WTC11 (cell line): ENCODE data around the gene GAL3ST1. TPM values are rescaled to one million over a fixed set of nuclear protein-coding genes. Genes with fewer than 3 reads are reported as not detected.
A peak's percentile ranks its signal among the peaks of the same experiment; 100 is the strongest.

Source experiments
- ATAC-seq: fragments of 200-7000 bp; cut with Tn5 transposase; 2 replicates; pipeline ENCODE4 v1.10.0; 2021; ENCODE audit warnings: mild to moderate bottlenecking, moderate library complexity
- CTCF ChIA-PET: fragments of 300-600 bp; sonication (Branson Sonifier 250); formaldehyde crosslinking; loops from one replicate; lab custom pipeline; 2021; ENCODE audit warnings: antibody characterized with exemption; lab: Charles Lee
- POLR2A ChIA-PET: fragments of 350-600 bp; sonication (Branson Sonifier 250); formaldehyde crosslinking; loops from one replicate; lab custom pipeline; 2021; ENCODE audit warnings: antibody characterized with exemption; lab: Charles Lee
- DNase-seq: peaks from one replicate; pipeline ENCODE4 v3.0.0; 2021; ENCODE audit warnings: low spot score
- H3K27ac Mint-ChIP-seq: 2 replicates; pipeline ENCODE4 v1.8.0; 2021; ENCODE audit warnings: mixed read lengths
- H3K27me3 Mint-ChIP-seq: 2 replicates; pipeline ENCODE4 v1.8.0; 2021; ENCODE audit warnings: low read depth, mild to moderate bottlenecking, moderate library complexity, mixed read lengths
- H3K36me3 Mint-ChIP-seq: 2 replicates; pipeline ENCODE4 v1.8.0; 2021; ENCODE audit warnings: mixed read lengths
- H3K4me1 Mint-ChIP-seq: 2 replicates; pipeline ENCODE4 v1.8.0; 2022; ENCODE audit warnings: mixed read lengths
- H3K4me3 Mint-ChIP-seq: 2 replicates; pipeline ENCODE4 v1.8.0; 2021; ENCODE audit warnings: mild to moderate bottlenecking, moderate library complexity, mixed read lengths
- H3K9me3 Mint-ChIP-seq: 2 replicates; pipeline ENCODE4 v1.8.0; 2021; ENCODE audit warnings: mixed read lengths
- ESRRA ChIP-seq: sonication (generic); formaldehyde crosslinking; IDR thresholded peaks from 2 replicates; pipeline ENCODE4 v1.8.1; 2022; ENCODE audit warnings: mild to moderate bottlenecking, missing genetic modification reagents, borderline replicate concordance
- HMGA2 ChIP-seq: fragments of 250-450 bp; sonication (Bioruptor Pico); IDR thresholded peaks from 2 replicates; pipeline ENCODE4 v1.4.0; 2021; ENCODE audit warnings: mild to moderate bottlenecking, moderate library complexity
- JAZF1 ChIP-seq: fragments of 250-450 bp; sonication (Bioruptor Pico); IDR thresholded peaks from 2 replicates; pipeline ENCODE4 v1.9.0; 2021; ENCODE audit warnings: moderate library complexity, mild to moderate bottlenecking, inconsistent platforms
- JUN ChIP-seq: sonication (generic); formaldehyde crosslinking; IDR thresholded peaks from 2 replicates; pipeline ENCODE4 v1.8.0; 2023; ENCODE audit warnings: mild to moderate bottlenecking, missing genetic modification reagents
- NR2C2 ChIP-seq: sonication (generic); formaldehyde crosslinking; IDR thresholded peaks from 2 replicates; pipeline ENCODE4 v1.8.0; 2022; ENCODE audit warnings: mild to moderate bottlenecking, missing genetic modification reagents
- SP1 ChIP-seq: sonication (generic); formaldehyde crosslinking; conservative IDR thresholded peaks from 2 replicates; pipeline ENCODE4 v1.8.1; 2022; ENCODE audit warnings: missing genetic modification reagents
- ZBTB21 ChIP-seq: sonication (generic); formaldehyde crosslinking; IDR thresholded peaks from 2 replicates; pipeline ENCODE4 v1.8.1; 2023; ENCODE audit warnings: mild to moderate bottlenecking, missing genetic modification reagents, borderline replicate concordance
- ZNF138 ChIP-seq: sonication (generic); formaldehyde crosslinking; conservative IDR thresholded peaks from 2 replicates; pipeline ENCODE4 v1.8.1; 2022; ENCODE audit warnings: mild to moderate bottlenecking, moderate library complexity, missing genetic modification reagents
- total RNA-seq: library from RNA; stranded (reverse); gene quantifications from 3 replicates; pipeline ENCODE4 v1.2.3, GENCODE V29; 2021
- TF ChIP-seq, protein P1 (sequence below): sonication (generic); formaldehyde crosslinking; IDR thresholded peaks from 2 replicates; pipeline ENCODE4 v1.8.1; 2023; ENCODE audit warnings: mild to moderate bottlenecking, moderate library complexity, missing genetic modification reagents
- TF ChIP-seq, protein P2 (sequence below): sonication (generic); formaldehyde crosslinking; IDR thresholded peaks from 2 replicates; pipeline ENCODE4 v1.8.1; 2023; ENCODE audit warnings: mild to moderate bottlenecking, missing genetic modification reagents, moderate library complexity
- TF ChIP-seq, protein P3 (sequence below): fragments of 250-450 bp; sonication (Bioruptor Pico); IDR thresholded peaks from 2 replicates; pipeline ENCODE4 v1.9.0; 2021; ENCODE audit warnings: moderate library complexity, mild to moderate bottlenecking, inconsistent platforms, borderline replicate concordance
- TF ChIP-seq, protein P4 (sequence below): sonication (generic); formaldehyde crosslinking; IDR thresholded peaks from 2 replicates; pipeline ENCODE4 v1.8.0; 2022; ENCODE audit warnings: mild to moderate bottlenecking, missing genetic modification reagents
- TF ChIP-seq, protein P5 (sequence below): fragments of 250-450 bp; sonication (Bioruptor Pico); IDR thresholded peaks from 2 replicates; pipeline ENCODE4 v1.9.0; 2021; ENCODE audit warnings: mild to moderate bottlenecking
- TF ChIP-seq, protein P6 (sequence below): fragments of 250-450 bp; sonication (Bioruptor Pico); conservative IDR thresholded peaks from 2 replicates; pipeline ENCODE4 v1.9.0; 2021; ENCODE audit warnings: mild to moderate bottlenecking
- TF ChIP-seq, protein P7 (sequence below): fragments of 200-600 bp; IDR thresholded peaks from 2 replicates; pipeline ENCODE4 v1.8.0; 2022; ENCODE audit warnings: antibody characterized with exemption
- TF ChIP-seq, protein P8 (sequence below): sonication (generic); formaldehyde crosslinking; IDR thresholded peaks from 2 replicates; pipeline ENCODE4 v1.8.1; 2022; ENCODE audit warnings: low read depth, missing genetic modification reagents, borderline replicate concordance

Gene GAL3ST1
- total RNA-seq, 1 experiment from 2014 or later, result 11.0 TPM

DNA sequence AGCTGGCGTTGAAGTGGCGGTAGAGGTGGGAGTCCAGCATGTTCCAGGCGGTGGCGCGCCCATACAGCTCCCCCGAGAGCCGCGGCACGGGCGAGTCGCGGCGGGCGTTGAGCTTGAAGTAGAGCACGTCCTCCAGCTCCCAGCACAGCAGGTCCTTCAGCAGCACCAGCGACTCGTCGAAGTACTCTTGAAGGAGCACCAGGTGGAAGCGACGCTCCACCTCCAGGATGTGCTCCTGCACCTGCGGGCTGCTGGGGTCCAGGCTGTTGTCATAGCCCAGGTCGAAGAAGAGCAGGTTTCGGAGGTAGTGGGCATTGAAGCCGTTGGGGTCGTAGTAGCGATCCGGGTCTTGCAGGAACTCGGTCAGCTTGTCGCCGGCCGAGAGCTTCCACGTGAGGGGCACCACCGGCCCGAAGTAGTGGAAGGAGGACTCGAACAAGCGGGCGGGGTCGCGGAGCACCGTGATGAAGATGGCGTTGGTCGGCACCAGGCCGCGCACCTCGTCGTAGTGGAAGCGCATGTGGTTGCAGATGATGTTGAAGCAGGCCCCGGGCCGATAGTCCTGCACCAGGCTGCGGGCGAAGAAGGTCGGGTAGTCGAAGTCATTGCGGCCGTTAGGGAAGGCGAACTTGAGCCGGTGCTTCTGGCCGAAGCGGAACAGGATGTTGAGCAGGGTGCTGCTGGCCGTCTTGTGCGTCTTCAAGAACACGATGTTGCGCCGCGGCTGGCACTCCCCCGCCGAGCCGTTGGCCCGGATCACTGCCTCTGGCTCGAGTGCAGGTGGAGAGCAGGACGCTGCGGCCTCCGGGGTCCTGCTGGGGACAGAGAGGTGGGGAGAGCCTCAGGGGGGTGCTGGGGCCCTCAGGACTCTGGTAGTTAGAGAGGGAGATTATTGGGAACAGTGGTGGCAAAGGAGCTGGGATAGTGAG lies 18.9 kb downstream of the GAL3ST1 start:
- Mint-ChIP-seq H3K36me3 (no peaks in the 10 kb centered on the region), H3K4me3 (no peak overlapping the region), H3K4me1 (peaks cover 23% of the 10 kb centered on the region), H3K9me3 (no peaks in the 10 kb centered on the region), H3K27me3 (no peaks in the 10 kb centered on the region), H3K27ac (0 out of 2 replicates have a peak overlapping the region, but pooled peaks have one; percentile 64)
- ATAC-seq (peak; percentile 62), DNase-seq (peak; percentile 52)
- no peak for TF ChIP-seq JAZF1 (CRISPR knock-in tag)
- TF ChIP-seq, protein P1, sequence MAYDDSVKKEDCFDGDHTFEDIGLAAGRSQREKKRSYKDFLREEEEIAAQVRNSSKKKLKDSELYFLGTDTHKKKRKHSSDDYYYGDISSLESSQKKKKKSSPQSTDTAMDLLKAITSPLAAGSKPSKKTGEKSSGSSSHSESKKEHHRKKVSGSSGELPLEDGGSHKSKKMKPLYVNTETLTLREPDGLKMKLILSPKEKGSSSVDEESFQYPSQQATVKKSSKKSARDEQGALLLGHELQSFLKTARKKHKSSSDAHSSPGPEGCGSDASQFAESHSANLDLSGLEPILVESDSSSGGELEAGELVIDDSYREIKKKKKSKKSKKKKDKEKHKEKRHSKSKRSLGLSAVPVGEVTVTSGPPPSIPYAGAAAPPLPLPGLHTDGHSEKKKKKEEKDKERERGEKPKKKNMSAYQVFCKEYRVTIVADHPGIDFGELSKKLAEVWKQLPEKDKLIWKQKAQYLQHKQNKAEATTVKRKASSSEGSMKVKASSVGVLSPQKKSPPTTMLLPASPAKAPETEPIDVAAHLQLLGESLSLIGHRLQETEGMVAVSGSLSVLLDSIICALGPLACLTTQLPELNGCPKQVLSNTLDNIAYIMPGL (CRISPR knock-in tag), result peak; percentile 70; the same call in 1 of the 2 replicates
- no peak for TF ChIP-seq NR2C2 (CRISPR knock-in tag)
- TF ChIP-seq, protein P2, sequence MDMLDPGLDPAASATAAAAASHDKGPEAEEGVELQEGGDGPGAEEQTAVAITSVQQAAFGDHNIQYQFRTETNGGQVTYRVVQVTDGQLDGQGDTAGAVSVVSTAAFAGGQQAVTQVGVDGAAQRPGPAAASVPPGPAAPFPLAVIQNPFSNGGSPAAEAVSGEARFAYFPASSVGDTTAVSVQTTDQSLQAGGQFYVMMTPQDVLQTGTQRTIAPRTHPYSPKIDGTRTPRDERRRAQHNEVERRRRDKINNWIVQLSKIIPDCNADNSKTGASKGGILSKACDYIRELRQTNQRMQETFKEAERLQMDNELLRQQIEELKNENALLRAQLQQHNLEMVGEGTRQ (CRISPR knock-in tag), result no peak
- TF ChIP-seq ZBTB21, result no peak
- TF ChIP-seq JUN (CRISPR knock-in tag), result no peak
- TF ChIP-seq HMGA2, result no peak
- TF ChIP-seq, protein P3, sequence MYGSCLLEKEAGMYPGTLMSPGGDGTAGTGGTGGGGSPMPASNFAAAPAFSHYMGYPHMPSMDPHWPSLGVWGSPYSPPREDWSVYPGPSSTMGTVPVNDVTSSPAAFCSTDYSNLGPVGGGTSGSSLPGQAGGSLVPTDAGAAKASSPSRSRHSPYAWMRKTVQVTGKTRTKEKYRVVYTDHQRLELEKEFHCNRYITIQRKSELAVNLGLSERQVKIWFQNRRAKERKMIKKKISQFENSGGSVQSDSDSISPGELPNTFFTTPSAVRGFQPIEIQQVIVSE (CRISPR knock-in tag), result no peak
- TF ChIP-seq ZNF138 (CRISPR knock-in tag), result no peak
- TF ChIP-seq, protein P4, sequence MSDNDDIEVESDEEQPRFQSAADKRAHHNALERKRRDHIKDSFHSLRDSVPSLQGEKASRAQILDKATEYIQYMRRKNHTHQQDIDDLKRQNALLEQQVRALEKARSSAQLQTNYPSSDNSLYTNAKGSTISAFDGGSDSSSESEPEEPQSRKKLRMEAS (CRISPR knock-in tag), result no peak
- TF ChIP-seq, protein P5, sequence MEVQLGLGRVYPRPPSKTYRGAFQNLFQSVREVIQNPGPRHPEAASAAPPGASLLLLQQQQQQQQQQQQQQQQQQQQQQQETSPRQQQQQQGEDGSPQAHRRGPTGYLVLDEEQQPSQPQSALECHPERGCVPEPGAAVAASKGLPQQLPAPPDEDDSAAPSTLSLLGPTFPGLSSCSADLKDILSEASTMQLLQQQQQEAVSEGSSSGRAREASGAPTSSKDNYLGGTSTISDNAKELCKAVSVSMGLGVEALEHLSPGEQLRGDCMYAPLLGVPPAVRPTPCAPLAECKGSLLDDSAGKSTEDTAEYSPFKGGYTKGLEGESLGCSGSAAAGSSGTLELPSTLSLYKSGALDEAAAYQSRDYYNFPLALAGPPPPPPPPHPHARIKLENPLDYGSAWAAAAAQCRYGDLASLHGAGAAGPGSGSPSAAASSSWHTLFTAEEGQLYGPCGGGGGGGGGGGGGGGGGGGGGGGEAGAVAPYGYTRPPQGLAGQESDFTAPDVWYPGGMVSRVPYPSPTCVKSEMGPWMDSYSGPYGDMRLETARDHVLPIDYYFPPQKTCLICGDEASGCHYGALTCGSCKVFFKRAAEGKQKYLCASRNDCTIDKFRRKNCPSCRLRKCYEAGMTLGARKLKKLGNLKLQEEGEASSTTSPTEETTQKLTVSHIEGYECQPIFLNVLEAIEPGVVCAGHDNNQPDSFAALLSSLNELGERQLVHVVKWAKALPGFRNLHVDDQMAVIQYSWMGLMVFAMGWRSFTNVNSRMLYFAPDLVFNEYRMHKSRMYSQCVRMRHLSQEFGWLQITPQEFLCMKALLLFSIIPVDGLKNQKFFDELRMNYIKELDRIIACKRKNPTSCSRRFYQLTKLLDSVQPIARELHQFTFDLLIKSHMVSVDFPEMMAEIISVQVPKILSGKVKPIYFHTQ (CRISPR knock-in tag), result no peak
- TF ChIP-seq, protein P6, sequence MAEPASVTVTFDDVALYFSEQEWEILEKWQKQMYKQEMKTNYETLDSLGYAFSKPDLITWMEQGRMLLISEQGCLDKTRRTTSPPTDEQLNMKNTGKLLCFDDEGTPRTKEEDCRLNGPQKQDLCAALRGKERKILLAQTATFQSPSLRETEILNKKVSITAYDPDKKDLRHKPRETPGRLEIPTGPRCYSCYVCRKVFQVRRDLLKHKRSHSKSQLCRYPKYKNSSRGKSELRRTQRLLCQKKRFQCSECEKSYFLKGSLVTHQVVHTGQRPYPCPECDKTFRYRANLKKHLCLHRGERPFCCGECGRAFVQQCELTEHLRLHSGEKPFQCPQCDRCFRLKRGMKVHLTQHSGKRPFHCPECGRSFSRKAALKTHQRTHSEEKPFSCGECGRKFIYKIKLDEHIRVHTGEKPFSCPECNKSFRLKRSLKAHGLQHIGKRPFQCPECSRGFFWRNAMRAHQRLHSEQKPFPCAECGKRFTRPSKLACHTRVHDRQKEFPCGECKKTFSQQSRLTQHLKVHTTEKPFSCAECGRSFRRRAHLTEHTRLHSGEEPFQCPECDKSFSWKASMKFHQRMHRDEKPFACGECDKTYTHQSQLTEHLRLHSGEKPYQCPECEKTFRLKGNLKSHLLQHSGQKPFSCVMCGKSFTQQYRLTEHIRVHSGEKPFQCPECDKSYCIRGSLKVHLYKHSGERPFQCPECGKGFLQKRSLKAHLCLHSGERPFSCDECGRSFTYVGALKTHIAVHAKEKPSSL, result no peak
- TF ChIP-seq, protein P7, sequence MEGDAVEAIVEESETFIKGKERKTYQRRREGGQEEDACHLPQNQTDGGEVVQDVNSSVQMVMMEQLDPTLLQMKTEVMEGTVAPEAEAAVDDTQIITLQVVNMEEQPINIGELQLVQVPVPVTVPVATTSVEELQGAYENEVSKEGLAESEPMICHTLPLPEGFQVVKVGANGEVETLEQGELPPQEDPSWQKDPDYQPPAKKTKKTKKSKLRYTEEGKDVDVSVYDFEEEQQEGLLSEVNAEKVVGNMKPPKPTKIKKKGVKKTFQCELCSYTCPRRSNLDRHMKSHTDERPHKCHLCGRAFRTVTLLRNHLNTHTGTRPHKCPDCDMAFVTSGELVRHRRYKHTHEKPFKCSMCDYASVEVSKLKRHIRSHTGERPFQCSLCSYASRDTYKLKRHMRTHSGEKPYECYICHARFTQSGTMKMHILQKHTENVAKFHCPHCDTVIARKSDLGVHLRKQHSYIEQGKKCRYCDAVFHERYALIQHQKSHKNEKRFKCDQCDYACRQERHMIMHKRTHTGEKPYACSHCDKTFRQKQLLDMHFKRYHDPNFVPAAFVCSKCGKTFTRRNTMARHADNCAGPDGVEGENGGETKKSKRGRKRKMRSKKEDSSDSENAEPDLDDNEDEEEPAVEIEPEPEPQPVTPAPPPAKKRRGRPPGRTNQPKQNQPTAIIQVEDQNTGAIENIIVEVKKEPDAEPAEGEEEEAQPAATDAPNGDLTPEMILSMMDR, result 0 out of 2 replicates have a peak, but pooled peaks have one; percentile 13
- TF ChIP-seq SP1 (CRISPR knock-in tag), result no peak
- TF ChIP-seq, protein P8, sequence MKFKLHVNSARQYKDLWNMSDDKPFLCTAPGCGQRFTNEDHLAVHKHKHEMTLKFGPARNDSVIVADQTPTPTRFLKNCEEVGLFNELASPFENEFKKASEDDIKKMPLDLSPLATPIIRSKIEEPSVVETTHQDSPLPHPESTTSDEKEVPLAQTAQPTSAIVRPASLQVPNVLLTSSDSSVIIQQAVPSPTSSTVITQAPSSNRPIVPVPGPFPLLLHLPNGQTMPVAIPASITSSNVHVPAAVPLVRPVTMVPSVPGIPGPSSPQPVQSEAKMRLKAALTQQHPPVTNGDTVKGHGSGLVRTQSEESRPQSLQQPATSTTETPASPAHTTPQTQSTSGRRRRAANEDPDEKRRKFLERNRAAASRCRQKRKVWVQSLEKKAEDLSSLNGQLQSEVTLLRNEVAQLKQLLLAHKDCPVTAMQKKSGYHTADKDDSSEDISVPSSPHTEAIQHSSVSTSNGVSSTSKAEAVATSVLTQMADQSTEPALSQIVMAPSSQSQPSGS (CRISPR knock-in tag), result no peak
- no peak for TF ChIP-seq ESRRA (CRISPR knock-in tag)
- ChIA-PET CTCF (interaction anchor here (0.6 to 2.3 kb wide), 19 partner anchors 8 to 339 kb away, joined by 3 to 14 read pairs (median 5); partner anchors contain the start of genes GAL3ST1, PES1 and TCN2), POLR2A (interaction anchor here (0.6 kb wide), 1 partner anchor 39 kb away, joined by 5 read pairs; no protein-coding TSS in a partner anchor)
